GM19239 (cell line): ENCODE data around the gene FLT3LG.
"Not testable (repeated sequence)": the region's sequence is repeated elsewhere in the genome, so short reads cannot be mapped to it uniquely, and the experiment has no call there.

Source experiments
- DNase-seq: peaks from one replicate; pipeline ENCODE4 v3.0.0; 2011; ENCODE audit warnings: low spot score; ENCODE audit not compliant: insufficient read length
- FAIRE-seq: peaks from 2 replicates; lab custom pipeline; 2011; peaks lifted over from hg19 to GRCh38; lab: Jason Lieb, UNC

Gene FLT3LG

DNA sequence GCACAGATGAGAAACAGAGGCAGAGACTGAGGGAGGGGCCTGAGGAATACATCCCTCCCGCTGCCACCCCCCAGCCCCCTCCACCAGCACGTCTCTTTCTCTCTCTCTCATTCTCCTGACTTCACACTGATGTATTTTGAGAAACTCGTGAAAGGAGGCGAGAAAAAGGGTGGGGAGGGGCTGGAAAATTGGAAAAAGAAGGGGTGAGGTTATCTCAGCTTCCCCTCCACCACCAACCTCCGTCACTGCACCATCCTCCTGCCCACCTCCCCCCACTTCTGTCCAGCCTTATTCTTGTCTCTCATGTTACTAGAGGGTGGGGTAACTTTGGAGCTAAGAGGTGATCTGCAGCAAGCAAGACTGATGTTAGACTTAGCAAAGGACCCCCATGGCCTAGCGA is 34.2 kb upstream of the FLT3LG start:
- FAIRE-seq = no peak
- no peak for DNase-seq

GRCh38 chr19:49440439-49441209 is 33.4 kb upstream of the FLT3LG start:
- DNase-seq = no peak
- no peak for FAIRE-seq

DNA sequence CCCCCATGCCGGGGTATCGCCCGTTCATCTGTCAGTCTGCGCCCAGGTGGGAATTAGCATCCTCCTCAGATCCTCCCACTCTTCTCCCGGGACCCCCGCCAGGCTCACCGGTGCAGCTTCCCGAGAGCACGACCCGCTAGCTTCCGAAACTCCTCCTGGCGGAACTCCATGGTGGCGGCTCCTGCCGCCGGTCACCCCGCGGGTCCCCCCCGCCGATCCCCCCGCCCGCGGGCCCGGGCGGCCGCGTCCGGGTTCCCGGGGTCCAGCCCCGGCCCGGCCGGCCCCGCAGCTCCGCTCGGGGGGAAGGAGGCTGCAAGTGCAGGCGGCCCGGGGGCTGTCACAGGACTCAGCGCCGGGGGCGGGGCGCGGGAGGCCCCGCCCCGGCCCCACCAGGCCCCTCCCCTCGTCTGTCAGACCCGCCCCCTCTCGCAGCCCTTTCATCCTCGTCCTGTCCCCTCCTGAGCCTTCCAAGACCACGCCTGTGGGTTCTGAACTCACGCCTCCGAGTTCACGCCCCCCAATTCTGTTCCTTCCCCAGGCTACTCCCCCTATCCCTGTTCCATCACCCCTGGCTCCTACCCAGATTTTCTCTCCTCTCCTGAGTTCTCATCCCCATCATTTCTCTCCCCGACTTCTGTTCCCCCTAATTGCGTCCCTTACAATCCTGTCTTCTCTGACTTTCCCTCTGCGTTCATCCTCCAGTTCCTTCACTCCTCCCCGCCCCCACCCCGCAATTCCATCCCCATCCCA is 32.6 kb upstream of the FLT3LG start, which contains the start of gene SLC17A7:
SLC17A7 (minus strand) TSS at position 318 of the 750 bp plus-strand sequence; CDS start at position 170, 148 bp downstream.
- DNase-seq = no peak
- no peak for FAIRE-seq

DNA sequence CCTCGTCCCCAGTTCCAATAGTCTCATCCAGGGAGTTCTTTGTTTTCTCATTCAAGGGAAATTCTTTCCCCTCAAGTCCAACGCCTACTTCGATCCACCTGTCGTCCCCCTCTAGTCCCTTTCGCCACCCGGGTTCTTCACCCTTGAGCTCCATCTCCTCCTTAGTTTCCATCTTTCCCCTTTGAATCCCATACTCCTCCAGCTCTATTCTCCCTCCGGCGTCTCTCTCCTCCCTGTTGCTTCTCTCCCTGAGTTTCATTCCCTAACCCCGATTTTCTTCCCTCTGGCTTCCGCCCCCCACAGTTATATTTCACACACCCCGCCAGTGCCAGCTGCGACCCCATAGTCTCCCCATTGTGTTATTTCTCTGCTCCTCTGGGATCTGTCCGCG is 32.1 kb upstream of the FLT3LG start:
- no peak for DNase-seq
- FAIRE-seq = peak; percentile 53

DNA sequence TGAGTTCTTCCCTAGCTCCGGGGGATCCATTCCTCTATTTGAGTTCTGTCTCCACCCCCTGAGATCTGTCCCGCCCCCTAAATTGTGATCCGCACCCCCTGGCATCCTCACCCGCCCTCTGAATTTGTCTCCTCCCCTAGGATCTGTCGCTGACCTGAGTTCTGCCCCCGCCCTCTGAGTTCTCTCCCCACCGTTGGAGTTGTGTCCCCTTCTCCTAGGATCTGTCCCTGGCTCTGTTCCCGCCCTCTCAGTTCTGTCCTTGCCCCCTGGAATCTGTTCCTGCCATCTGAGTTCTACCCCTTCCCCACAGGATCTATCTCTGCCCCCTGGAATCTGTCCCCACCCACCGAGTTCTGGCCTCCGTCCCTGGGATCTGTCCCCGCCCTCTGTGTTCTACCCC is 31.7 kb upstream of the FLT3LG start:
- no peak for DNase-seq
- peak; percentile 26 for FAIRE-seq

- peak; percentile 91 for FAIRE-seq
- peak; percentile 88 for DNase-seq
Observed at GRCh38 chr19:49442771-49443365, 31.1 kb upstream of the FLT3LG start.

GRCh38 chr19:49443366-49444099 is 30.5 kb upstream of the FLT3LG start:
- peak; percentile 98 for DNase-seq
- FAIRE-seq = peak; percentile 96

- not testable (repeated sequence) for FAIRE-seq, DNase-seq
Observed at GRCh38 chr19:49444100-49444700, 29.8 kb upstream of the FLT3LG start.

DNA sequence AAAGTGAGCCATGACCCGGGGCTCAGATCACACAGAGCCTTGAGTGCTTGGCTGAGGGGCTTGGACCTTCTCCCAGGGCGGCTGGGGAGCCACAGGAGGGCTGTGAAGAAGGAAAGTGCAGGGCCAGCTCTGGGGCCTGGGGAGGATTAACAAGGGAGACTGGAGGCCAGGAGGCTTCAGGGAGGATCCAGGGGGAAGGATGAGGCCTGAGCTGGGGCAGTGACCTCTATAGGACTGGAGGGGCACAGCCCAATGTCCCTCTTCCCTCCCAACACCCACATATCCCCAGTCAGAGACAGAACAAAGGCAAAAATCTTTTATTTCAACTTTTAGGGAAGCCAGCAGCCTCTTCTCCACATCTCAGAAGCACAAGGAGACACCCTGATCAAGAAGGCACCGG is 28.0 kb upstream of the FLT3LG start:
- FAIRE-seq (no peak), DNase-seq (no peak)

GRCh38 chr19:49447485-49448431 is 26.3 kb upstream of the FLT3LG start:
- DNase-seq (no peak), FAIRE-seq (no peak)

DNA sequence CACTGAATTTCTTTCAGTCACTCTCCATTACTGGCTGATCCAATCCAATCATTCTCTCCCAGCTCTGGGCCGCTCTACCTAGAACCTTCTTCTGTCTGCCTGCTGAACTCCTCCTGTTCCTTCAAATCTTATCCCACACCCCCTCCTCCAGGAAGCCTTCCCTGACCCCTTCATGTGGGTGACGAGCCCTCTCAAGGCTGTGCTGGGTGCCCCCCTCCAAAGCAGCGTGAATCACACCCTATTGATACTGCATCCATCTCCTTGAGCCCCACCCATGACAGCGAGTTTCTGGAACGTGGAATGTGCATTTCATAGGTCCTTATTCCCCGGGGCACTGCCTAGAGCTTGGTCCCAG is 25.6 kb upstream of the FLT3LG start:
- no peak for DNase-seq
- no peak for FAIRE-seq

- FAIRE-seq (no peak), DNase-seq (no peak)
Observed at GRCh38 chr19:49450405-49450804, 23.6 kb upstream of the FLT3LG start.

DNA sequence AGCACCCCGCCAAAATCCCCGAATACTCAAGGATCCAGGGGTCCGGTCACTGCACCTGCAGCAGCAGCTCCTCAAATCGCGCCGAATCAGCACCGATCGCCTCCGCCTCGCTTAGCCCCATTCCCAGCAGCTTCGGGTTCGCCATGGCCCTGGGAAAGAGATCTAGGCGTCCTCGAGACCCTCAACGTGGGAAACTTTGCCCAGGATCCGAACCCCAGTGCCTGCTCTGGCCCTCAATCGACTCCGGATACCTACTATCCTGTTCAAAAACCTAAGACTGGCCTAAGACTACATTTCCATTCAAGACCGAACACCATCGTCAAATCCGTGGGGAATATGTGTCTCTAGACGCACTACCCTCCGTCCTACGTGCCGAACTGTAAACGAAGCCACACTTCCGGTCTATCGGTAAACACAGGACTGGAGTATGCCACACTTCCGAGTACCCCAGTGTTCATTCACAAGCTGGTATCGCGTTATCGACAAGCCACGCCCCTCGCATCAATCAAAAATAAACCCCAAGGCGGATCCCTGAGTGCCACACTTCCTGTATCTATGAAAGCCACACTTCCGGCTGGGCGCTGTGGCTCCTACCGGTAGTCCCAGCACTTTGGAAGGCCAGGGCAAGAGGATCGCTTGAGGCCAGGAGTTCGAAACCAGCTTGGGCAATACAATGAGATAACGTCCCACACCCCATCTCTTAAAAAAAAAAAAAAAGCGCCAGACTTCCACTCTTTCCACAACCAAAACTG is 22.4 kb upstream of the FLT3LG start, which contains the start of gene PIH1D1:
PIH1D1 (minus strand) TSS at position 385 of the 752 bp plus-strand sequence; CDS start at position 145, 240 bp downstream.
- FAIRE-seq (peak; percentile 98), DNase-seq (peak; percentile 85)

- DNase-seq = peak; percentile 92
- FAIRE-seq = peak; percentile 96
Observed at GRCh38 chr19:49453013-49453756, 20.8 kb upstream of the FLT3LG start, which contains the start of gene ALDH16A1. ALDH16A1 (plus strand) TSS chr19:49453225; CDS start chr19:49453332, 107 bp downstream.

- no peak for DNase-seq
- FAIRE-seq = no peak
Observed at GRCh38 chr19:49453757-49454240, 20.2 kb upstream of the FLT3LG start.

DNA sequence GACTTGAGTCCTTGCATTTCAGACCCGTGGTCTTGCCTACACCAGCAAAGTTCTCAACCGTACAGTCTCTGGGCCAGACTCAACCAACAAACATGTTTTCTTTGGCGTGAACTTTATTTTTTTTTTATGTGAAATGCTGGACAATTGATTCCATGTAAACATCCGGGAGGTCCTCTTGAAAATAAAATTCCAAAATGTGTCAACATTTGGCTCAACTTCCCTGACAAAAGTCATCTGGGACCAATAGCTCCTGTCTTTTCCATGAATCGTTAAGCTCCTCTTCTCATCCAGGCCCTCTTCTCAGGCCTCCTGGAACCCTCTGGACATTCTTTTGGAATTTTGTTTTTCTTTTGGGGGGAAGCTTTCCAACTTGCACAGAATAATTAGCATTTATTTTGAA is 18.2 kb upstream of the FLT3LG start:
- FAIRE-seq = no peak
- no peak for DNase-seq

DNA sequence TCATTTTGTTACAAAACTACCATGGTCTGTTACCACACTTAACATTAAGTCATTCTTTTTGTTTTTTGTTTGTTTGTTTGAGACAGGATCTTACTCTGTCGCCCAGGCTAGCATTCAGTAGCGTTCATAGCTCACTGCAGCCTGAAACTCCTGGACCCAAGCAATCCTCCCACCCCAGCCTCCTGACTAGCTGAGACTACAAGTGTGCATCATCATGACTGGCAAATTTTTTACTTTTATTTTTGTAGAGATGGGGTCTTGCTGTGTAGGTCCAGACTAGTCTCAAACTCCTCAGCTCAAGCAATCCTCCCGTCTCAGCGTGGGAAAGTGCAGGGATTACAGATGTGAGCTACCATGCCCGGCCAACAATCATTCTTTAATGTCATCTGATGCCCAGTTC is 17.7 kb upstream of the FLT3LG start:
- no peak for DNase-seq
- no peak for FAIRE-seq
